Spleen (tissue), 7 donors: ENCODE data around the gene CAV1.

ENCODE experiments used
- CTCF ChIP-seq, 11 experiments: fragments of 200-600 bp in 7 of 11; fragments of 450-650 bp in 4 of 11; sonication (generic) in 4 of 11; IDR thresholded peaks in 8 of 11; conservative IDR thresholded peaks in 3 of 11; 1 replicate in 7 of 11; 2 replicates in 4 of 11; pipeline versions ENCODE4 v1.4.0 to v1.8.0; 2016 to 2021; ENCODE audit warnings: antibody characterized with exemption in 11 of 11, inconsistent platforms in 4 of 11, mild to moderate bottlenecking in 1 of 11
- POLR2A ChIP-seq, 3 donors: fragments of 450-650 bp; IDR thresholded peaks; one replicate each; pipeline ENCODE4 v1.5.1; 2017; ENCODE audit warnings: antibody characterized with exemption in 3 of 3, mild to moderate bottlenecking in 1 of 3
- POLR2AphosphoS5 ChIP-seq, 3 donors: sonication (generic); formaldehyde crosslinking; IDR thresholded peaks; one replicate each; pipeline ENCODE4 v1.5.1; 2017; ENCODE audit warnings: antibody characterized with exemption in 3 of 3
- donor health status: DM: no; HTN: no; CAD: no; lungs with moderate emphysema.
- donor health status: DM: no; HTN: no; CAD: no.
- donor health status: DM: no; HTN: no; CAD: no.

GRCh38 chr7:116496653-116497052 is 28.2 kb upstream of the CAV1 start:
- TF ChIP-seq CTCF (IDR thresholded peaks at IDR 0.05 in 8 of 11, conservative IDR thresholded peaks at IDR 0.05 in 3 of 11) (no peak), POLR2A (IDR thresholded peaks at IDR 0.05) (no peak), POLR2AphosphoS5 (IDR thresholded peaks at IDR 0.05) (no peak)
